ENCODE measurements around the gene PRTG.
"Not testable (repeated sequence)": the region's sequence is repeated elsewhere in the genome, so short reads cannot be mapped to it uniquely, and the experiment has no call there.

Gene PRTG

DNA sequence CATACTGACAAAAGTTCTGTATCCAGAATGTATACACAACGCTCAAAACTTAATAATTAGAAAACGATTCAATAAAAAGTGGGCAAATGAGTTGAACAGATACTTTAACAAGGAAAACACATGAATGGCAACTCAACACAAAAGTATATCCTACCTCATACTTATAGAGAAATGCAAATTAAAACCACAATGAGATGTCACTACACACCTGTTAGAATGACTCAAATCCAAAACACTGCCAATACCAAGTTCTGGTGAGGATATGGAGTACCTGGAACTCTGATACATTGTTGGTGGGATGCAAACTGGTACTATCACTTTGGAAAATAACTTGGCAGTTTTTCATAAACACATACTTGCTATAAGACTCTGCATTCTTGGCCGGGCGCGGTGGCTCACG lies 42.1 kb downstream of the PRTG start:
- no peak for DNase-seq (ENCODE audit: low read depth)

DNA sequence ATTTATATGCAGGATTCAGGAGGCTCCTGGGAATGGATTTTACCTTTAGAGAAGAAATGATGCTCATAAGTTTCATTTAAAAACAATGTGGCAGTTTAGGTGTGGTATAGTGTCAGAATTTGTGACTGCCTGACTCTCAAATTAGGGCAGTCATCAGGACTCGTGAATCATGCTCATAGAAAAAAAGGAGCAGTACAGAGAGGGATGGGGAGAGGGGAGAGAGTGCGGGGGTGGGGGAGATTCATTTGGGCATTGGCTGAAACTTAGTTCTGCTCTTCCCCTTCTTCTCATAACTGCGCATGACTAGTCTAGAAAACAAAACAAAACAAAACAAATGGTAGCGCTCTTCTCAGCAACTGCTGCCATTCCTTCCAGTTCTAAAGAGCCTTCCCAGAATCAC lies 44.3 kb downstream of the PRTG start:
- no peak for DNase-seq (ENCODE audit: low read depth)

DNA sequence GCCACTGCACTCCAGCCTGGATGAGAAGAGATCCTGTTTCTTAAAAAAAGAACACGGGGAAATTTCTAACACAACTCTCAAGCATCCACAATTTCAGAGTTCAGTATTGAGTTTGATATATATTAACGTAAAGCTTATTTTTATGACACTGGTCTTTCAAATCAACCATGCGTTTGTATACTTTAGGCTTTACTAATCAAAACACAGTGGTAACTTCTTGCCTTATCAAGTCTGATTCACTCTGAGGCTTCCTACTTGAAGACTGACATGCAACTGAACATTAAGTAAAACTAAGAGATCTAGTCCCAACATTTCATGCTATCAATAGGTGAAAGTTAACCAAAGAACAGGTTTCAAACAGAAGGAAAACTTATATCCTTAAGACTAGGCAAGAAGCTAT lies 46.7 kb downstream of the PRTG start:
- no peak for DNase-seq (ENCODE audit: low read depth)

DNA sequence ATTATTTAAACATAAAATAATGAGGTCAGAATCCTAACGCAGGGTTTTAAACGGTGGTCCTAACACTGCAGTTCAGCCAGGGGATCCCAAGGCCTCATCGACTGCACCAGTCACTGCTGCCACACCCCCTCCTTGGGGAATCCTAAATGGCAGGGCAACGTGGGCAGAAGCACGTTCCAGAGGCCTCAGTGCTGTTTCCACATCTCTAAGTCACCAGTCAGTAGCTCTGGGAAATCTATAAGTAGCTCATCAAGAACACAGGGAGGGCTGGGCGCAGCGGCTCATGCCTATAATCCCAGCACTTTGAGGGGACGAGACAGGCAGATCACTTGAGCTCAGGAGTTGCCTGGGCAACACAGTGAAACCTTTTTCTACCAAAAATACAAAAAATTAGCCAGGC lies 47.5 kb downstream of the PRTG start:
- no peak for DNase-seq (ENCODE audit: low read depth)

DNA sequence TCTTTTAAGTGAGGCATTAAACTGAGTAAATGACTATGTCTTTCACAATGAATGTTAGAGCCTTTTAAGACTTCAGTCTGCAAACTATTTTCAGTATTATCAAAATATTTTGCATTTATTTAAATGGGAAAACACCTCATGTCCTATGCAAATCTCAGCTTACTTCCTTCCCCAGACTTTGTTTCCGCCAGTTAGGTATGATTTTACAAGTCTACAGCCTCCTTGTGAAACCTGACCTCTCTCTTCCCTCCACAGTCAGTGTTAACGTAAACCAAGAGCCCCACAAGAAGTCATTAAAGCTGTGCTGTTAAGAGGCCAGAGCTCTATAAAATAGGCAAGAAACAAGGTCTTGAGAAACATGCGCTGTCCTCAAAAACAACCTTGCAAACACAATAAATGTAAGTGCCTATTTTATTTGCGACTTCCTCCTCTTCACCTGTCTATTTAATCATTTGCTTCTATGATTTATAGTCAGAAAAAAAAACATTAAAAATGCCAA lies 48.3 kb downstream of the PRTG start:
- no peak for DNase-seq (ENCODE audit: low read depth)

DNA sequence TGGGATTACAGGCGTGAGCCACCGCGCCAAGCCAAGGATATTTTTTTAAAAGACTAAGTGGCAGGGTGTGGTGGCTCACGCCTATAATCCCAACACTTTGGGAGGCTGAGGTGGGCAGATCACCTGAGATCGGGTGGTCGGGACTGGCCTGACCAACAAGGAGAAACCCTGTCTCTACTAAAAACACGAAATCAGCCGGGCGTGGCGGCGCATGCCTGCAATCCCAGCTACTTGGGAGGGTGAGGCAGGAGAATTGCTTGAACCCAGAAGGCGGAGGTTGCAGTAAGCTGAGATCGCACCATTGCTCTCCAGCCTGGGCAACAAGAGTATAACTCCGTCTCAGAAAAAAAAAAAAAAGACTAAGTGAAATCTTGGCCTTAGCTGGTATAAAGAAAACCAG lies 49.8 kb downstream of the PRTG start:
- not testable (repeated sequence) for DNase-seq (ENCODE audit: low read depth)

DNA sequence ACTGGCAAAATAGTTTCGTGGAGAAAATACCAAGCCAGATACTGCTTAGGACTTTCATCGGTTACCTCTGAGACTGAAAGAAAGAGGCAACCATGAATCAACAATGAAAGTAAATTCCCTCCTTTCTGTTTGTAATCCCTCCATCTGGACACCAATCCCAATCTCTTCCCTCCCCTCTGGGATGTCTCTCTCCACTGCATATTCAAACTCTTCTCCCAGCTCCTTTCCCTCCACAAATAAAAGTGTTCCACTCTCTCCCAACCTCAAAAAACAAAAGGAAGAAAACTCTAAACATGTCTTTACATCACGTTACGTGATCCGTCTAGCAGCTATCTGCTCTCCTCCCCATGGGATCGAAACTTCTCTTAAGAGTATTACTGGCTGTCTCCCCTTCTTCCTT lies 55.2 kb downstream of the PRTG start:
- no peak for DNase-seq (ENCODE audit: low read depth)

DNA sequence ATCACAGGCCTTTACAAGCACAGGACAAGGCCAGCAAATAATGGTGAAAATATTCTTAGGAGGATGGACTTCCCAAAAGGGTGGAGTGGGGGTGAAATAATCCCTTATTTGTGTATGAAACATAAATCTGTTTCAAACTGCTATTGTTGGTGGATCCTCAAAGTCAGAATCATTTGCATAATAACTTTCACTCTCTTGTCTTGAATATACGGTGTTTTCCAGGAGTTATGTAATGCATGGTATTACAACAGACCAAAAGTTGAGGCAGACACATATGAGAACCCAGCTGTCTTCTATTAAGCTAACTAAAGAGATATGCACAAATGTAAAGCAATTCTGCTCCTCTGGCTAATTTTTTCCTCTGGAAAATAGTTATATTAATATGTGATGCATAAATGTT lies 57.7 kb downstream of the PRTG start:
- DNase-seq (ENCODE audit: low read depth) = no peak

DNA sequence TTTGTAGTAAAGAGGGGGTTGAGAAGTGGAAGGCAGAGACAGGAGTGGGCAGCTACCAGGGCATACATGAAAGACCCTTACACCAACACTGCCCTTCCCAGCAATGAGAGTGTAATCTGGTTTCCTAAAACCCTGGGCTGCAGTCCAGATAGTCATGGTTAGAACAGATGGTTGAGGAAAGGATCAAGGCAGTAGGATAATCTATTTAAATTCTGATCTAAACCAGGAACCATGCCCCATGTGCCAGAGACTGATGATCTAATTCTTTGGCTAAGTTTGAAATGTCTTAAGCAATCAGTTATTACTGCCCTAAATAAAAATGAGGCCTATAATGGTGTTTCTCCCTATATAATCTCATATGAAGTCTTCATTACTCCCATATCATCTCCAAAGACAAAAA lies 59.6 kb downstream of the PRTG start:
- DNase-seq (ENCODE audit: low read depth) = no peak

DNA sequence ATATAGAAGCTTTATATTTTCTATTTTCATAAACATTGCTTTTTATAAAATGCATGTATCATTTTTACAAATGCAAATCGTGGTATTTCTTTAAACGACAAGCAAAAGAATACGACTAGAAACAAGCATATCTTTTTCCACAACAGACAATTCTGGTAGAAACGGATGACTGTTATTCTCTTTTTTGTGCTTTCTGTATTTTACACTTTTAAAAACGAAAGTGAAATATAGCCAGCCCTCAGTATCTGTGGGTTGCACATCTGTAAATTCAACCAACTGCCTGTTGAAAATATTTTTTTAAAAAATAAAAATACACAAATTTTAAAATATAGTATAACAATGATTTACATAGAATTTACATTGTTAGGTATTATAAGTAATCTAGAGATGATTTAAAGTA lies 61.3 kb downstream of the PRTG start:
- DNase-seq (ENCODE audit: low read depth) = no peak

DNA sequence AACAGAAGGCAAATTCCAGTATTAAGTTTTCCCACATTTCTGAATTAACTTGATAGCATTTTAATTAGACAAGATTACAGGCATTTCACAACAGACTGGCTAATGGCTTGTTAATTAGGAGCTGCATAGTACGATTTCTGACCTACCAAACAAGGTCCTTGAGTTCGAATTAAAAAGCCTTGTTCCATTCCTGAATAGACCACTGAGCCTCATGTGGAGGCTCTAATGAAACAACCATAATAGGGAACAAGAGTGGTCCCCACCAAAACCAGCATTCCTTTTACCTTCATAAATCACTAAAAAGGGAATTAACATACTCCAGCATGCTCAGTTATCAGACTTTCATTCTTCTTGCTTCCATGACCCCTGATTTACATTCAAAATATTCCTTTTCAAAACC lies 66.4 kb downstream of the PRTG start:
- no peak for DNase-seq (ENCODE audit: low read depth)

DNA sequence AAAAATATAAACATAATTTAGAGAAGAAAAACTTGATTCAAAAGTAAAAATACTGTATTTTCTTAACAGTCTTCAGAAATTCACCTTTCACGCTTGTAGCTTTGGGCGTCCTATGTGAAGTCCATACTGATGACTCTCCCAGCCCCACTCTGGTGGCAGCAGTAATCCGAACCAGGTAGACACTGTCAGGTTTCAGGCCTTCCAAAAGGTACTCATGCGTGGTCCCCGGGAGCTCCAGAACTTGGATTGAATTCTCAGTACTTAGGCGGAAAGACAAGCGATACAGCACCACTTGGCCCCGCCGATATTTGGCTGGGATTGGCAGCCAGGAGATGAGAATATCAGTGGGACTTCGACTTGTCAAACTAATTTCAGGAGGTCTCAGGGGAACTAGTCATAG lies 69.7 kb downstream of the PRTG start:
- DNase-seq (ENCODE audit: low read depth) = no peak

DNA sequence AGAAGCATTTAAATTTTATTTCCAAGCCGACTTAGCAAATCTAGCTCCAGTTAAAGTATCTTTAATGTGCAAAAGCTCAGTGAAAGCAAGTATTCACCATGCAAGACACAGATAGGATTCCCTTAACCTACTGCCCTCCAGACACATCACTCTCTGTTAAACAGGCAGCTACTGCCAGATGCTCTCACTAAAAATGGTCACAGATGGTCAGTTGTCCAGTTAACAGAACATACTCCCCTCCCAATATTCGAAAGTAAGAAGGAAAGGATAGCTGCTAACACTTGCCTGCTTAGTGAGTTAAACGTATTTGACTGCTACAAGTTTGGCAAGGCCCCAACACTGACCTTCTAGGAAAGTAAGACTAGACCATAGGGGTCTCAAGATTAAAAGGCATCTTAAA lies 73.7 kb downstream of the PRTG start:
- no peak for DNase-seq (ENCODE audit: low read depth)

DNA sequence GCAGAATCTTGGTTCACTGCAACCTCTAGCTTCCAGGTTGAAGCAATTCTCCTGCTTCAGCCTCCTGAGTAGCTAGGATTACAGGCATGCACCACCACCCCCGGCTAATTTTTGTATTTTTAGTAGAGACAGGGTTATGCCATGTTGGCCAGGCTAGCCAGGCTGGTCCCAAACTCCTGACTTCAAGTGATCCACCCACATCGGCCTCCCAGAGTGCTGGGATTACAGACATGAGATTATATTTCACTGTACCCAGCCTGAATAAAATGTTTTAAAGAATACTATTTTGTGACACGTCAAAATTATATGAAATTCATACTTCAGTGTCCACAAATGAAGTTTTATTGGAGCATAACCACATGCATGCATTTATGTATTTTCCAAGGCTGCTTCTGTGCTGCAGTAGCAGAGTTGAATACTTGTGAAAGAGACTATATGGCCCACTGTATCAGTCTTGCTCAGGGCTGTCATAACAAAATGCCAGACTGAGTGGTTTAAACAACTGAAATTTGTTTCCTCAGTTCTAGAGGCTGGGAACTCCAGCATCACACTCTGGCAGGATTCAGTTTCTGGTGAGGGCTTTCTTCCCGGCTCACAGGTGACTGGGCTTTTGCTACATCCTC lies 77.2 kb downstream of the PRTG start:
- no peak for DNase-seq (ENCODE audit: low read depth)

DNA sequence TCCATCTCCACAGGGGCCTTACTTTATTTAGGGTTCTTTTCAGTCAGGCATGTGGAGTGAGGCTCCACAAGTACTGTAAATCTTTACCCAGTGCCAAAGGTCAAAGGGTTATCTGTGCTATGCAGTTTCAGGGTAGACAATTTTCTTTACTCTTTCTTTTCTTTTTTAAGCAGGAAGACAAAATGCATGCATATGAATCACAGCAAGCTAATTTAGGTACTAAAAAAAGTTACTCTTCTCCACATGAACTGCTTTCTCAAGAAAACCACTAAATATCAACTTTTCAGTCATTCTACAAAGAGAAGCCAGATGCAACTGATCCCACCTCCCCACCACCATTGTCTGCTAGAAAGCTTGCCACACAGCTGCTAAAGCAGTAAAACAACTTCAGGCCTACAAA lies 81.5 kb downstream of the PRTG start:
- DNase-seq (ENCODE audit: low read depth) = no peak

DNA sequence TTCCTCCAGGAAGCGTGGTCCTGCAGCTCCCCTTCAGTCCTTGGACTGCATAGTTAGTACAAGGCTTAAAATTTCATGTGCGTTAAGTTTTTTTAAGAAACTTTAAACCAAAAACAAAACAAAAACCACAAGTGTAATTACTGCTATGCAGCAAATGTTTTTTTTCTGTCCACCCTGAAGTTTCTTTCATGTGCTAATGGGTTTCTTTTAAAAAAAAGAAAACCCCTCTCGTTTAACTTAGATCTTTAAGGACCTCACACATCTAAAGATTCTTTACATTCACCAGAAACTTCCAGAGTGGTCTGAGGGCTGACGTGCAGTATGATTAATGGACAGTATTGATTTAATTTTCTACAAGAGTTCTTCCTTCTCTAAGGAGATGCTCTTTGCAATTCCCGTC lies 82.8 kb downstream of the PRTG start:
- no peak for DNase-seq (ENCODE audit: low read depth)

DNA sequence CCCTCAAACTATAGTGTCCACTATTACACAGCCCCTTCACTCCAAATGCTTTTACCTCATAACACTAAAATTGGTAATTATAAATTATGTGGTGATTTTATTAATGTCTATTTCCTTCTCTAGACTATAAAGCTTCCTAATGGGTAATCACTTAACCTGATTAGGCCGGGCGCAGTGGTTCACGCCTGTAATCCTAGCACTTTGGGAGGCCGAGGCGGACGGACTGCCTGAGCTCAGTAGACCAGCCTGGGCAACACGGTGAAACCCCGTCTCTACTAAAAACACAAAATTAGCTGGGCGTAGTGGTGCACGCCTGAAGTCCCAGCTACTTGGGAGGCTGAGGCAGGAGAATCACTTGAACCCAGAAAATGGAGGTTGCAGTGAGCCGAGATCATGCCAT lies 83.5 kb downstream of the PRTG start:
- no peak for DNase-seq (ENCODE audit: low read depth)

DNA sequence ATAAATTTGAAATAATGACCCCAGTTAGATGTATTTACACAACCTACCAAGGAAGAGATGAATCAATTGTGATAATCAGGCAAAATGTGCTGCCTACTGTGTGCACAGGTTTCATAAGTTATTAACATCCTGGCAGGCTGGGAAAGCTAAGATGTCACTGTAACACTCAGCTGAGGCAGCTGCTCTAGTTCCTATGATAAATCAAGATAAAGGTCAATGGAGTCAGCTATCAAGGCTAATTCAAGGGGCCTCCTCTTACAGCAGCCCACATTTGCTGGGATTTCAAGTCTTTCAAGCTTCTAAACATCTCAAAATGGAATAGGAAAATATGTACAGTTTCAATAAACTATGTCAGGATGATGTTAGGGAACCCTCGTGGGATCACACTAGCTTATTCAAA lies 84.1 kb downstream of the PRTG start:
- DNase-seq (ENCODE audit: low read depth) = no peak

DNA sequence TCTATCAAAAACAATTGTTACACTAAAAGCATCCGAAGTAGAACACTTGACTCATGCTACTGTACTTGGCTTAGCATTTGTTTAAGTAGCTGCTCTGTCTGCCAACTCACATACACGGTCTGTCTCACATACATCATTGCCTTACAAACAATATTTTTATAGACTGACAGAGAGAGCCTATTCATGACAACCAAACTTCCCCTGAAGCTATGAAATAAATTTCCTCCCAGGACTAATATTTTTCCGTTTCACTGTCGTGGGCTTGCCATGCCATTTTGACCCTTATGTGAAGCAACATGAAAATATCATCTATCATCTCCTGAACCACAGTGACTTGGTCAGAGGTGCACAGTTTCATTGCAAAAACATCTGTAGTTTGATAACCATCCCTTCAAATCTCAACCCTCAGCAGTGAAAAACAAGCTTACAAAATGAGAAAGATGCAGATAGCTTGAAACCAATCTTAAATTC lies 88.4 kb downstream of the PRTG start:
- DNase-seq (ENCODE audit: low read depth) = no peak

DNA sequence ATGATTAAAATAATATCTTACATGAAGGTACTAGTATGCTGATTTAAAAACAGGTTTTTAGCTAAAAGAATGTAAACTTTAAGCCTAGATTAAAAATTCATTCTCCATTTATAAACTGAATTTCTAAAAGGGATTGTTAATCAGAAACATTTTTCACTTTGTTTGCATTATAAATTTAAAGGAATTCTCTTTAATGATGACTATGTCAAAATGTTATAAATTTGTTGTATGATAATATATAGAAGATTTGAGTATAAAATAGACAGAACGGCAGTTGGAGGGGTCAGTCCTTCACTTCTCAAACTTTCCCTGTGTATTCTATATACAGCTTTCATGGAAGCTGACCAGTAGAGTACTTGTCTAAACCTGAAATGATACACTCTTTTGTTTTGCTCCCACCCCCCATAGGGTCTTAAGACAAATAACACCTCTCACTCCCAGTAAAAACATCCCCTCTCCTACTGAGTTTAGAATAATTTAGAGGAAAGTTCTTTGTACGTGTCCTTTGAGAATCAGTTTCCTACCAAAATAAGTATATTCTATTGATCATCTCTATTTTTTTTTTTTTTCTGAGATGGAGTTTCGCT lies 90.0 kb downstream of the PRTG start:
- no peak for DNase-seq (ENCODE audit: low read depth)

DNA sequence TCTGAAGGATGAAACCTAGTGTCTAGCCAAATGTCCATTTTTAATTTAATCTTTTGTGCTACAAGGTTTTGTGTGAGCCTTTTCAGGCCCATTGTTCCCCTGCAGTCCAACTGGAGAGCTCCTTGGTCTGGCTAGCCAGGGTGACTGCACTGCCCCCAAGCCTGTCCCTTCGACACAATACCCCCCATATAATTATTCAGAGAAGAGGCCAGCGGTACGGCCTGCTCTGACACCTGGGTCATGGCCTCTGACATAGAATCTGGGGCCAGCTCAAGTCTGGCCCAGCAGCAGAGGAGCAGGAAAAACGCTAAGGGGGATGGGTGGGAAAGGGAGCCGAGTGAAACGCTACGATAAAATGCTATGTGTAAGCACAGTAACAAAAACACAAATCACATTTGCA lies 90.6 kb downstream of the PRTG start:
- DNase-seq (ENCODE audit: low read depth) = no peak

DNA sequence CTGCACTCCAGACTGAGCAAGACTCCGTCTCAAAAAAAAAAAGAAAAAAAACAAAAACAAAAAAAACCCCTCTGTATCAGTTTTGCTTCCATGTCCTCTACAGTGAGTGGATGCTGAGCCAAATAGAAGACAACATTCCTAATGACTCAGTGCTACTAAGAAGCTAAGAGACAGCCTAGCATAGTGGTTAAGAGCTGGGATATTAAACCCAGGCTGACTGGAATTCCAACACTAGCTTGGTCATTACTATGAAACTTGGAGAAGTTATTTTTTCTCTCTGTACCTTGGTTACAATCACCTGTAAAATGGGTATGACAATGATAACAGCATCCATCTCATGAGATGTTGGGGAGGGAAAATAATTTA lies 93.9 kb downstream of the PRTG start:
- no peak for DNase-seq (ENCODE audit: low read depth)

DNA sequence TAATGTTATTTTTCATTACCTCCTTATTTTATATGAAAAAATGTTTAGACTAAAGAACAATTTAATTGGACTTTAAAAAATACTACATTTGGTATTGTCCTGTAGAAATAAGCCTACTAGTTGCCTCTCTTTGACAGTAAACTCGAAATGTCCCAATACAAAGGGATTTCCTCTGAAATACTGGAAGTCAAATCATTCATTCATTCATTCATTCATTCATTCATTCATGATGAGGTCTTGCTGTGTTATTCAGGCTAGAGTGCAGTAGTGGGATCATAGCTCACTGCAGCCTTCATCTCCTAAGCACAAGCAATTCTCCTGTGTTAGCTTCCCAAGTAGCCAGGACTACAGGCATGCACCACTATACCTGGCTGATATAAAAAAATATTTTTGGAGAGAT lies 104.2 kb downstream of the PRTG start:
- no peak for DNase-seq (ENCODE audit: low read depth)

DNA sequence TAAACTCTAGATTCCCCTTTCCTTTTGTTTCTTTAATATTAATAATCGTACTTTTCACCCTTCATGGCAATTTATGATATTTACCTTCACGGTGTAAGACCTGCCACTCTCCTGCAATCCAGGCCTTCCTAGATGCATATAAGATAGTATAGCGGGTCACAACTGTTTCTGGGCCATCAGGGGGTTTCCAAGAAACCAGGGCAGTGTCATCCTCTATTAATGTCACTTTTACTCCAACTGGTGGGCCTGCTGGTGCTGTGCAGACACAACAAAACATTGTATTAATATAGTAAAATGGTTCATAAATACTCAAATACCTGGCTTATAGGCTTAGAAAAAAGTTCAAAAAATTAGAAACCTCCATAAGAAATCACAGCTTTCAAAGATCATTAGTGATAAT lies 105.9 kb downstream of the PRTG start:
- no peak for DNase-seq (ENCODE audit: low read depth)

Data from stimulated activated CD8-positive, alpha-beta memory T cell treated with anti-CD3 and anti-CD28 coated beads, Interleukin-15, amount 100 ng/mL, for 24 hours (primary cell).